Fibroblast of skin of left biceps (primary cell): ENCODE results near the gene PRKCD.

ENCODE experiments used
- DNase-seq, 2 experiments: peaks; one replicate each; pipeline ENCODE4 v3.0.0-alpha.2; 2013; ENCODE audit warnings: low read depth in 2 of 2

The PRKCD gene

DNA sequence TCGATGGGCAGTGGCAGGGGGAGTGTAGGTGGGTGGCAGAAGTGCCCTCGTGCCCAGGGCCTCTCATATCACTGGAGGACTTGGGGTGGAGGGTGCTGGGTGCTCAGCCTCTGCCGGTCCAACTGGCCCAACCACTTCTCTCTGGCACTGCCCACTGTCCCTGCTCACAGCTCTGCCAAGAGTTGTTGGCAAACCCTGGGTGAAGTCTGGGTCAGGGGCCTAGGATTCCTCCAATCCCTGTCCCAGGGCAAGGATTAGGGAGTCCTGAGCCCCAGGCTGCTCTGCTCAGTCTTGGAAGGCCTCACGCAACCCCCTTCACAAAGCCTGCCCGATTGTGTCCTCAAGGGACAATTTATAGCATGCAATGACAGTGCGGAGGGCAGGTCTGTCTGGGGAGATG, 5.2 kb upstream of the PRKCD start:
- no peak for DNase-seq

DNA sequence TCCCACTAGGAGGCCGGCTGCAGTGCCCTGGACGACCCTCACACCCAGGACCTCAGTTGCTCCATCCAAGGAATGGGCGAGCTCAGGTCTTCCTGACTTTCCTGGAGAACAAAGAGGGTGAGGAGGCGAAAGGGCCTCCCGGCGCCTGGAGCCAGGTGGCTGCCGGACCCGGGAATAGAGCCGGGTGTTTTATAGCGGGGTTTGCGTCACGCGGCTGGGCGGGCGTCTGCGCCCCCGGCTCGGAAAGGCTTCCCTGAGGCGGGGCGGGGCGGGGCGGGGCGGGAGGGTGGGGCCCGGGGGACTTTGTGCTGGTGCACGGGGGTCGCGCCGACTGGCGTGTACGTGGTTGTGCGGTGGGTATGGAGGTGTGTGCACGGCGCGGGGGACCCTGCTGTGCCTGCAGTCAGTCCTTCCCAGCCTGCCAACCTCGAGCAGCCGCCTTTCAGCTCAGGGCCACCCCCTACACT, 4.6 kb upstream of the PRKCD start:
- DNase-seq, result no peak

DNA sequence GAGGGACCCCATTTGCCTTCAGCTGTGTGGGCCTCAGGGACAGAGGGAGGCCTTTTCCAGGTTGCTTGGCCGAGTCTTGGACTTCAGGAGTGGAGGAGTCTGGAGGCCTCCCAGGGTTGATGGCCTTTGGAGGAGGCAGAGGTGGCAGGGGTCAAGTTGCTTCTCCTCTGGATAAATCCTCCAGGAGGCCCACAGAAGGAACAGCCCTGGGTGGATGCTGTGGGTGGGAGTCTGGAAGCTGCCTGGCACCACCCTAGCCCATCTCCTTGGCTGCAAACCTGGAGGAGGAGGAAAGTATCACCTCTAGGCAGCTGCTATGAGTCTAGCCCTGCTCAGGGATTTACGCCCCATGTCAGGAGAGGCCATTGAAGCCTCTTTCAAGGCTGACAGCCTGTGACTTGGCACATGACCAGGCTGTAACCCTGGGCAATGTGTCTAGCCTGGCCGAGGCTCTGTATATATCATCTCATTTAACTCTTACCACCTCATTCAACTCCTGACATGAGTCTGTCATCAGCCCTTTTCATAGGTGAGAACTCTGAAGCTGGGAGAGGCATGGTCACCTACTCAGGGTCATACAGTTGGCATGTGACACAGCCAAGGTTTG, 2.9 kb upstream of the PRKCD start:
- no peak for DNase-seq

DNA sequence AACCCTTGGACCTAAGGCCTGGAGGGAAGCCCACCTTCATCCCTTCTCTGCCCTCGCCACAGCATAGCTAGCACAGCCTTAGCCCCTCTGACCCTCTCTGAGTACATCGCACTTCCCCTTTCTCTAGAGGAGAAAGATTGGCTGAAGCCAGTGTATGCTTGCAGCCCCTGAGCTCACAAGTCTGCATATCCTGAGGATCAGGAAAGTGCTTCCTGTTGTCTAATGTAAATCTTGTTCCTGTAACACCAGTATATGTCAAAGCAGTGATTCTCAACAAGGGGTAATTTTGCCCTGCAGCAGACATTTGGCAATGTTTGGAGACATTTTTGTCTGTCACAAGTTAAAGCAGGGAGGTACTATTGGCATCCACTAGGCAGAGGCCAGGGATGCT, 2.2 kb upstream of the PRKCD start:
- DNase-seq, result no peak

DNA sequence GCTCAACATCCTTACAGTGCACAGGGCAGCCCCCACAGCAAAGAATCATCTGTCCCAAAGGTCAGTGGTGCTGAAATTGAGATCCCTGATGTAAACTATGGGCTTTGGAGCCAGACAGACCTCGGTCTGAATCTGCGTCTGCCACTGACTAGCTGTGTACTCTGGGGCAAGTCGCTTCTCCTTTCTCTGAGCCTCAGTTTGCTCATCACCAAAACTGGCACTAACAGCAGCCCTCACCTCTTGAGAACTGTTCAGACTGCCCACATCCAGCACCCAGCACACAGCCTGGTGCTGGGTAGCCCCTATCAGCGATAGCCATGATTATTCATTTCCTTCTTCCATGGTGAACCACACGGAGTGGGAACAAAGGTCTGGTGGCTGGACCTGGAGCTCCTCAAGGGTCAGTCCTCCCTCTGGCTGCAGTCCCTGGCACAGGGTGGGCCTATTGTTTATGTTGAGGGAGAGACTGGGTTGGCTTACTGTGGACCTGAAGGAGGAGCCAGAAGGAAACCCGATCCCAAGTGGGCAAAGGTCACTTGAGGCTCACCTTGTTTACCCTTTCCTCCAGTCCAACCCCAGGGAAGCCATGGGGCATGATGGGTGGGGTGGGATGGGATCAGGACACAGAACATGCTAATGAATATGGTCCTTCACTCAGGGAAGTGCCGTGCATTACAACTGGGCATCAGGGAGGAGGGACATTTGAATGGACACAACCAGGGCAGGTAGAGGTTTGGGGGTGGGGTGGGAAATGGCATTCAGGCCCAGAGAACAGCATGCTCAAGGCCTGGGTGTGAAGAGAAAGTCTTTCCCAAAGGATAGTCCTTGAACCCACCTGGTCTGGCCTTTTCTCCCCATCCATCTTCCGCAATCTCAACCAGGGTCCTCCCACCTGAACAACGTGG, 1.6 kb upstream of the PRKCD start:
- DNase-seq, result no peak

DNA sequence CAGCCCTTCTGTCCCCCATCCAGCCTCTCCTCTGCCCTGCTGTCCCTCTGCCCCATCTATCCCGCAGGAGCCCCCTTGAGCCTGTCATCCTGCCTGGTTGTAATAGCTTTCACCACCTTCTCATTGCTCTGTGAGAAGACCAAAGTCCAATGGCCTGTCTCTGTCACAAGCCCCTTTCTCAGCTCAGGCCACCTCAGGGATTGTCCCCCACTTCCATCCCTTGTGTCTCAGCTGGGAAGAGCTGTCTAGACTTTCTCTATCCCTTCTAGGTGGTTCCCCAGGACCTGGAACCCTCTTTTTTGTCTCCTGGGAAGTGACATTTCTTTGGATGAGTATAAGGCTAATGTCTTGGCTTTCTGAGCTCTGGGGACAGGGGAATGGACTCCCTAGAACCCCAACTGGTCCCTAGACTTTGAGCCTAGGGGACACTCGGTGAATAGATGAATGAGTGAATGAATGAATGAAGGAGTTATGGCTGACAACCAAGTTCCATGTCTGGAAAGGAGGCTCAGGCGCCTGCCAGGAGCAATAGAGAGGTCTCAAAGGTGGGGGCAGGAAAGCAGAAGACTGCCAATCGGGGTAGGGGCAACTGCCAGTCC, 849 bp upstream of the PRKCD start:
- DNase-seq, result no peak

DNA sequence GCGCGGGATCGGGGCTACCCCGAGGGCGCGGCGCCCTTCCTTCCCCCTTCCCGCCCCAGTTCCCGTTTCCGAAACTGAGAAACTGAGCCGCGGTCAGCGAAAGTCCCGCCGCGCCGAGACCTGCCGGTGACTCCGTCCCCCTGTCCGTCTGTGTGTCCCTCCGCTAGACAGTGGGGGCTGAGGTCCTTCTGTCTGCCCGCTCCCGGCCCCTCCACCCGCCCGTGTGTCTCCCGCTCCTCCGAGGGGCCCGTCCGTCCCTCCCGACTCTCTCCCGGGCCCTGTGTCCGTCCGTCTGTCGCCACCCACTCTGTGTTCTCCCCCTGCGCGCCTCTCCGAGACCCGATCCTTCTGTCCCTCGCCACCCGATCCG, 426 bp downstream of the PRKCD start:
- DNase-seq, result no peak

DNA sequence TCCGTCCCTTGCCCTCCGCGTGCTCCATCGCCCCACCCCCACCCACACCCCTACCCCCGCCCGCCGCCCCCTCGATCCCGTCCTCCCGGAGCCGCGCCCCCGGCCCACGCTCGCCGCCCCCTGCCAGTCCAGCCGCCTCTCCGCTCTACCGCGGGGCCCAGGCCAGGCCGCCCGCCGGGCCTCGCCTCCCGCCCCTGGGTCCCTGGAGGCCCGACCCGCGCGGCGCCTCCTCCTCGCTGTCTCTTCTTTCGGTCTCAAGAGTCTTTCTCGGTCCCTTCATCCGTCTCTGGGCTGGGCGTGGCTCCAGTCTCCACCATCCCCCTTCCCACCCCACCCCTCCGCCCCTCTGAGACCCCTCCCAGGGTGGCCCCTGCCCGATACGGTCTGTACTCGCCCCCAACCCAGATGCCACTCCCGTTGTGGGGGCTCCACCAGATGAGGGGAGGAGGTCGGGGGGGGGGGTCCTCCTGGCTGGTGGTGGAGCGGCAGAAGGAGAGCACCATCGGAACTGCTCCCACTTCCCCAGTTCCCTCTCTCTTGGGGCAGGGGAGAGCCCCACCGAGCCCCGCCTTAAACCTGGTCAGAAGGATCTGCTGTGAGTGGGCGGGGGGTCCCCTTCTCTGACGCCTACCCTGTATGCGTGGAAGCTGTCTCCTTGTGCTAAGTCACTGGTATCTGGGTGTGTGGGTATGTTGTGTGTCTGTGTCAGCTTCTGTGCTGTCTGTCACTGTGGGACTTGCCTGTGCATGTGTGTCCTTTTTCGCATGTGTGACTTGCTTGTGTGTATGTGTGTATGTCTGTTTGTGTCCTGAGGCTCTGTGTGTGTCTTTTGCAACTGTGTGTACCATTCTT, 1.0 kb downstream of the PRKCD start:
- DNase-seq, result no peak

DNA sequence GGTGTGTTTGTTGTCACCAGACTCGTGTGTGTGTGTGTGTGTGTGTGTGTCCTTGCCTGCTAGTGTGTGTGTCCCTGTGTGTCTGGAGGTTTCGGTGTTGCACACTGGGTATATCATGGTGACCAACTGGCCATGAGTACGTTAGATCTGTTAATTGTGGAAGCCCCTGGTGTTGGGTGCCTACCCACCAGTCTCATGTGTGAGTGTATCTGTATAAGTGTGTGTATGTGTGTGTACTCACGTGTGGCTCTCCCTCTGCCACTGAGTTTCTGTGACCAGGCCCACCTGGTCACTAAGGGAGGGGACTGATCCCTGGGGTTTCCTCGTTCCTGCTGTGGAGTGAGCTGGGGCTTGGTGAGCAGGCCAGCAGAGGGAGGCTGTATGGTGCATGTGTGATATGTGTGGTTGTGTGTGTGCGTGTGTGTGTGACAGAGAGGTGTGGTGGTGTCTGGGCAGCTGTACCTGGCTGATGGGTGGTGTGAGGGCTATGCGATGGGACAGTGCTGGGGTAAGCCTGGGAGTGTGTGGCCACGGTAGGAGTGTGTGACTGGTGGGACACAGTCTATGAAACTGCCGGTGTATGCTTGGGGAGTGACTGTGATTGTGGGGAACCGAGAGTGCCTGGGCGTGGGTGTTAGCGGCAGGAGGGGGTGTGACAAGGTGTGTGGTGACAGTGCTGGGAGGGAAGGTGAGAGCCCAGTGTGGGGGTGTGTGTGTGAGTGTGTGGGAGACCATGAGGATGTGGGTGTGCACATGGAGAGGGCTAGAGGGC, 1.8 kb downstream of the PRKCD start:
- DNase-seq, result no peak

DNA sequence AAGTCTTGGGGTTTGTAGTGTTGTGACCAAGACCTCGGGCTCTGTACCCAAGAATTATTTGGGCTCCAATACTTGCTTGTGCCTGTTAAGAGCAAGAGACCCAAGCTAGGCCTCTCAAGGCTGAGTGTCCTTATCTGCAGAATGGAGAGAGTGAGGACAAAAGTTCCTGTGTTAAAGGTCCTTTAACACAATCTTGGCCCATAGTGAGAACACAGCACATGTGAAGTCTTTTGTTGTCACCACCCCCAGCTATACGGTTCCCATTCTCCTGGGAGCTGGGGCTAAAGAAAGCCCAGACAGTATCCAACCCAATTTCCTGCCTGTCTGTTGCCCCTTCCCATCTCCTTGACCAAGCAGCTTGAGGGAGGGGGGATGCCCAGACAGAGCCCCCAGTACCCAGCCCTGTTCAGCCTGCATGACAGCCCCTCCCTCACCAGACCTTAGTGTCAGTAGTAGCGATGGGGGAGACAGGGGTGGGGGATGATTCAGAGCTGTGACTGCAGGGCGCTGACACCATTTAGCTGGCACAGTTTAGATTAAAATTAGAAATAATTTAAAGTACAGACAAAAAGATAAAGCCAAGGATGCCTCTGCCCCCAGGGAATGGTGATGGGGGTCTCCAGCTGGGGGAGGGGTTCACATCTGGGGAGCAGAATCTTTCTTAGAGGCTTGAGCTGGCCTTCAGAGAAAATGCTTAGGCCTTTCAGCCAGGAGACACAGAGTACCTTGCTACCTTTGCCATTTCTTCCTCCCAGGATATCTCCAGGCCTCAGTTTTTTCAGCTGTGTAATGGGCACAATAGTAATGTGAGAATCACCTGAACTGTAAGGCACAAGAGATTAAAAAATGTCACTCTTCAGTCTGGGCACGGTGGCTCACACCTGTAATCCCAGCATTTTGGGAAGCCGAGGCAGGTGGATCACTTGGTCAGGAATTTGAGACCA, 2.7 kb downstream of the PRKCD start:
- DNase-seq, result no peak

DNA sequence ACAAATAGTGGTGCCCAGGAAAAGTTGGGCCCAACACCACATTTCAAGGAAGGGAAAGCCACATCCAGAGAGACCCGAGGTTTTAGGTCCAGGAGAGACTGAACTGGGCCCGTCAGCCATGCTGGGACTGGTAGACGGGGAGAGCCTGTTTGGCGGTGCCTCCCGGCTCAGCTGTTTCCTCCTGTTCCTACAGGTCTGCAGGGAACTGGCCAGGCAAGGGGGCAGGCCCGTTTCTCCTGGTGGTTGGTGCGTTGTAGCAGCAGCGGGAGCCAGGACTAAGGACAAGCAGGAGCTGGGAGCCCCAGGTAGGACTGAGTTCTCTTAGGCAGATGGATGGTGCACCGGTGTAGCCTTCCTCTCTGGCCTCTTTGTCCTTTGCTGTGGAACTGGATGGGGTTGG, 3.9 kb downstream of the PRKCD start:
- no peak for DNase-seq

DNA sequence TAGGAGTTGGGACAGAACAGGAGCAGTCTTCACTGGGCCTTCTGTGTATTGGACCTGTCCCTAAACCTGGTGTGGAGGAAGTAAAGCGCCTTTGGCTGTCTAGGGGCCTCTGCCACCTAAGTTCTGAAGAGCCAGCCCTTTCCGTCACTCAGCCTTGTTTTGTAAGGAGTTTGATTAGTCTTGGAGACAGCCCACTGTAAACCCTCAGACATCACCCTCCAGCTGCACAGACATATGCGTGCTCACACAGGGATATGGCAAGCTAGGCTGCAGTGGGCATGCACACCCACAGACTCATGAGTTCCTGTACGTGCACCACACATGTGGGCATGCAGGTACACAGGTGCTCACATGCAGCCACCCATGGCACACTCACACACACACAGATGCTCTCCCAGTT, 5.2 kb downstream of the PRKCD start:
- no peak for DNase-seq

DNA sequence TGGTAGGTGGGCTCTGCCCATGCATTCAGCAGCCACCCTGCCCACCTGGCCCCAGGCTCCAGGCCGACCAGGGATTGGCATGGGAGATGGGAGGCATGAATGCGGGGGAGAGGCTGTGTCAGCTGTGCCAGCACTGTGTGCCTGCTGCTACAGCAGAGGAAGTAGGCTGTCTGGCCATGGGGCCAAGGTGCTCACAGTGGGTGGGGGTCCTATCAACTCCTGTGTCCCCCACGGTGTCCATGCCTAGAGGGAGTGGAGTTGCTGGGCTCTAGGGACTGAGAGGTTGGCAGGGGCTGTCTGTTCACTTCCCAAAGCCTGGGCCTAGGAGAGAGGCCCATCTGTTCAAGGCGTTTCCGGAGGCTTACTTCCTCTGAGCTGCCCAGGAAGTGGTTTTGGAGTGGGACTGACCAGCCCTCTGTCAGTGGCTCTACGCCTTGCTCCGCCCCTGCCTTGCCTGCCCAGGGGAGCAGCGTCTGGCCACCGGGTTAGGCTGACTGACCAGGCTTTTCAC, 5.8 kb downstream of the PRKCD start:
- no peak for DNase-seq

DNA sequence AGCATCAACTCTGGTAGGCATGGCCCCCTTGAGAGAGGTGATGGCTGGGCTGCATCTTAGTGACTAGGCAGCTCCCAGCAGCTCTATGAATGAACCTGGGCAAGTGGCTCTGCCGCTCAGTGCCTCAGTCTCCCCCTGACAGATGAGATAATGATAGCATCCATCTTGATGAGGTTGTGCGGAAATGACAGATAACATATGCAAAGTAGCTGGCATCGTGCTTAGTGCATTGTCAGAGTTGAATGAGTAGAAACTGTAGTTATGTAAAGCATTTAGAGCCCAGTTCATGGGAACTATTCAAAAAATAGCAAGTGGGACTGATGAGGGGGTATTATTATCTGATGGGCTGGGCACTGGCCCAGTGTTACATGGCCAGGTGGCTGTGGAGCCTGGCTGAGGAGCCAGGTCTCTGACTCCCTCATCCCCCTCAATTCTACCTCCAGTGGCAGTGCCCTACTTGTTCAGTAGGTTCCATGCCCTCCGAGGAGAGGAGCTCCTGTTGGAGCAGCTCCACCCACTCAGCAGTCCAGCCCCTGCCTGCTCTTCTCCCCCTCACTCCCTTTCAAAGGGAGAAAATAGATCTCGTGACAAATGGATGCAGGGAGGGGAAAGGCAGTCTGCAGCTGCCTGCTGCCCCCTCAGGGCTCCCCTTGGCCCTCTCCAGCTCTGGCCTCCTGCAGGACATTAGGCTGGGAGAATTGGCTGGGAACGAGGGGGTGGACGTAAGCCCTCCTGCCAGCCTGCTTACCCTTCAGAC, 6.6 kb downstream of the PRKCD start:
- no peak for DNase-seq

DNA sequence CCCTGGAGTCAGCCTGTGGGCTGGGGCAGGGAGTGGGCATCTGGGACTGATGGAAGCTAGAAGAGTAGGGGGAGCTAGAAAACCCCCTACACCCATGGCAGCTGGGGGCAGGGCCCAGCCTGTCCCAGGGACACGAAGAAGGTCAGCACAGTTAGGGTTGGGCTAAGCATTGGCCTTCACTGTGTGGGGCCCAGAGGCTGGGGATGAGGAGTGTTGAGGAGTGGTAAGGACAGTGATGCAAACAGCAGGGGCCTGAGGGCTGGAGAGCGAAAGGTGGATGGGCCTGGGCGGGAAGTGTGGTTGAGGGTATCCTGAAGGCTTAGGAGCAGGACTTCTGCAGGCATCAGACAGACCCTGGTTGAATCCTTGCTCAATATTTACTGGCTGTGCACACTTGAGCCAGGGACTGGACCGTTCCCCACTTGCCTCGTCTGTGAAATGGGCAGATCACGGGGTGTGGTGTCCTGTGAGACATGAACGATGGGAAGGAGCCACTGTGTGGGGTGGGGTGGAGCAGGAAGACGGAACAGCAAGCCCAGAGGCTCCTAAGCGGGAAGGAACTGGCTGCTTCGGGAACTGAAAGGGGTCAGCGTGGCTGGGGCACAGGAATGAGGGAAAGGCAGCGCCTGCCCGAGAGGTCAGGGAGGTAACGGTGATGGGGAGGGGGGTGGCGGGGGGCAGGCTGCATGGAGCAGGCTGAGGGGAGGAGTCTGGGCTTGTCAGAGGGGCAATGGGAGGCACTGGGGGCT, 7.3 kb downstream of the PRKCD start:
- no peak for DNase-seq

DNA sequence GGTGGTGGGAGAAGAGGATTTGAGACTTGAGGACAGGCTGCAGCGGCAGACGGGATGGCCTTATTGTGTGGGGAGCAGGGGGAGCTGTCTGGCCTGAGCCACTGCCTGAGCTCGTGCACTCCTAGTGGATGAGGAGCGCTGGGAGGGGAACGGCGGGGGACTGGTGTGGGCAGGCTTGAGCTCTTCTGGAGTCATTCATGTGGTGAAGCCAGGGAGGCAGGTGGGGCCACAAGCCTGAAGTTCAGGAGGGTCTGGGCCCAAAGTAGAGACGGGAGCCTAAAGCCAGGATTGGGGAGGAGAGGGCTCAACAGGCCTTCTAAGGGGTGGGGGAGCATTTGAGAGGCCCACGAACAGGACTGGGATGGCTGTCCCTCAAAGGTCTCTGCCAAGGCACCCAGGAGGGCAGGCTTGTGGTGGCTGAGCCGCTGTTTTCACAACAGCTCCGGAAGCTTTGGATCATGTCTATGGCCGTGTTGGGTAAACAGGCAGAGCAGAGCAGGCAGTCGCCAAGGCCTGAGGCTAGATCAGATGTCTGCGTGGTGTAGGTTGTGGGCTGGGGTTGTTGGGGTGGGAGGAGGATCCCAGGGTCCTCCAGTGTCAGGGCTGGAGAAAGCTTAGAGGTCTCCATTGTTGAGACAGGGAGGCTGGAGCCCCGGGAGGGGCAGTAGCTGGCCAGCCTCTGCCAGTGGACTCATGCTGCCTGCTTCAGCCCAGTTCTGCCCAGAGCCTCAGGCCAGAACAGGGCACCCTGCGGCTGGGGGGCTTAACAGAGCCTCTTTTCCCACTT, 8.2 kb downstream of the PRKCD start:
- no peak for DNase-seq

DNA sequence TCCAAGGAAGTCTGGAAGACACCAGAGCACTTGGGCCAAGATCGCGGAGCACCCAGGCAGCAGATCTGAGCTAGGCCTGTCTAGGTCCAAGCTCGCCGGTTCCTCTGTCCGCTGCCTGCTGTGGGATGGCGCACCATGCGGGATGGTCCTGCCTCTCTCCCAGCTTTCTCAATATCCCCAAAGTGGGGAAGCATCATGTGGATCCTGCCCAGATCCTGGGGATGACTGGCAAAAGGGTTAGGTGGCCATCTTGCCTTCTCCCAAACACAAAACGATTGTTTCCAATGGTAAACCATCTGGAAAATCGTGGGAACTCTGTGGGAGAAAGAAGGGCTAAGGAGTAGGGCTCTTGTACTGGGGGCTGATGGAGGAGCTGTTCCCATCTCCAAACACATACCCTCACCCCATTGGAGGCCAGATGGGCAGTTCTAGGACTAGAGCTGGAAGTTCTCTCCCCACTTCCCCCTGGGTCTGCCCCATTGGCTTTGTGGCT, 8.9 kb downstream of the PRKCD start:
- DNase-seq, result no peak
